HEK293T (cell line): ENCODE results near the gene TMEM98.

Experiments used
- ELF4 ChIP-seq: fragments of 450-650 bp; IDR thresholded peaks from 2 replicates; pipeline ENCODE4 v1.6.1; 2017; ENCODE audit warnings: antibody characterized with exemption
- FOXK2 ChIP-seq: fragments of 450-650 bp; IDR thresholded peaks from 2 replicates; pipeline ENCODE4 v1.6.1; 2016; ENCODE audit warnings: mild to moderate bottlenecking
- HDGF ChIP-seq: fragments of 450-650 bp; IDR thresholded peaks from 2 replicates; pipeline ENCODE4 v1.6.1; 2017; ENCODE audit warnings: antibody characterized with exemption, borderline replicate concordance
- LEF1 ChIP-seq: fragments of 450-650 bp; IDR thresholded peaks from 2 replicates; pipeline ENCODE4 v1.6.1; 2017; ENCODE audit warnings: mild to moderate bottlenecking, borderline replicate concordance
- SUZ12 ChIP-seq: fragments of 450-650 bp; IDR thresholded peaks from 2 replicates; pipeline ENCODE4 v1.6.1; 2016; ENCODE audit warnings: mild to moderate bottlenecking
- ZNF384 ChIP-seq: fragments of 450-650 bp; IDR thresholded peaks from 2 replicates; pipeline ENCODE4 v1.6.1; 2016

DNA sequence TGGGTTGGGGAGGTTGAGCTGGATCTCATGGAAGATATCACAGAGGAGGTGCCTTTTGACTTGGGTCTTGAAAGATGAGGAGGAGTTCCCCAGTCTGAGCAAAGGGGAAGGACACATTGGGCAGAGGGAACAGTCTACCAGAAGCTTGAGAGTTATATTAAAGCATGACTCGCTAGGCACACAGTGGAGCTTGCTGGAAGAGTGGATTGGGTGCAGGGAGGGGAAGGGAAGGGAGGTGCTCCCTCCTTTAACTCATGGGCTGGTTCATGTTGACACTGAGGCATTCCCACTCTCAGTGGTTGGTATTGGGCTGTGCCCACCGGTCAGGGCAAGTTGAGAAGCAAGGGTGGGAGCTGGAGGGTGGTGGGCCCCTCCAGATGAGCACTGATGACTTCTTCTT, 5.9 kb downstream of the TMEM98 start:
- TF ChIP-seq ELF4 (no peak), HDGF (no peak), LEF1 (no peak), SUZ12 (no peak), ZNF384 (no peak), FOXK2 (no peak)
